WTC11 (cell line): ENCODE data around the gene SRPX. TPM values are rescaled to one million over a fixed set of nuclear protein-coding genes. Genes with fewer than 3 reads are reported as not detected.

Experiments
- ATAC-seq: fragments of 200-7000 bp; cut with Tn5 transposase; 2 replicates; pipeline ENCODE4 v1.10.0; 2021; ENCODE audit warnings: mild to moderate bottlenecking, moderate library complexity
- CTCF ChIA-PET: fragments of 300-600 bp; sonication (Branson Sonifier 250); formaldehyde crosslinking; loops from one replicate; lab custom pipeline; 2021; ENCODE audit warnings: antibody characterized with exemption; lab: Charles Lee
- POLR2A ChIA-PET: fragments of 350-600 bp; sonication (Branson Sonifier 250); formaldehyde crosslinking; loops from one replicate; lab custom pipeline; 2021; ENCODE audit warnings: antibody characterized with exemption; lab: Charles Lee
- DNase-seq: peaks from one replicate; pipeline ENCODE4 v3.0.0; 2021; ENCODE audit warnings: low spot score
- H3K27ac Mint-ChIP-seq: 2 replicates; pipeline ENCODE4 v1.8.0; 2021; ENCODE audit warnings: mixed read lengths
- H3K27me3 Mint-ChIP-seq: 2 replicates; pipeline ENCODE4 v1.8.0; 2021; ENCODE audit warnings: low read depth, mild to moderate bottlenecking, moderate library complexity, mixed read lengths
- H3K36me3 Mint-ChIP-seq: 2 replicates; pipeline ENCODE4 v1.8.0; 2021; ENCODE audit warnings: mixed read lengths
- H3K4me1 Mint-ChIP-seq: 2 replicates; pipeline ENCODE4 v1.8.0; 2022; ENCODE audit warnings: mixed read lengths
- H3K4me3 Mint-ChIP-seq: 2 replicates; pipeline ENCODE4 v1.8.0; 2021; ENCODE audit warnings: mild to moderate bottlenecking, moderate library complexity, mixed read lengths
- H3K9me3 Mint-ChIP-seq: 2 replicates; pipeline ENCODE4 v1.8.0; 2021; ENCODE audit warnings: mixed read lengths
- CDX4 ChIP-seq: fragments of 250-450 bp; sonication (Bioruptor Pico); IDR thresholded peaks from 2 replicates; pipeline ENCODE4 v1.9.0; 2021; ENCODE audit warnings: moderate library complexity, mild to moderate bottlenecking, inconsistent platforms, borderline replicate concordance
- CREB1 ChIP-seq: sonication (generic); formaldehyde crosslinking; IDR thresholded peaks from 2 replicates; pipeline ENCODE4 v1.8.0; 2023; ENCODE audit warnings: mild to moderate bottlenecking, missing genetic modification reagents
- E2F4 ChIP-seq: sonication (generic); formaldehyde crosslinking; IDR thresholded peaks from 2 replicates; pipeline ENCODE4 v1.8.1; 2022; ENCODE audit warnings: low read depth, mild to moderate bottlenecking, moderate library complexity, missing genetic modification reagents, borderline replicate concordance
- FOXJ3 ChIP-seq: sonication (generic); formaldehyde crosslinking; IDR thresholded peaks from 2 replicates; pipeline ENCODE4 v1.9.0; 2021; ENCODE audit warnings: missing genetic modification reagents, mild to moderate bottlenecking, borderline replicate concordance
- GTF2I ChIP-seq: fragments of 250-450 bp; sonication (Bioruptor Pico); conservative IDR thresholded peaks from 2 replicates; pipeline ENCODE4 v1.4.0; 2021; ENCODE audit warnings: mild to moderate bottlenecking
- IRF1 ChIP-seq: sonication (generic); formaldehyde crosslinking; IDR thresholded peaks from 2 replicates; pipeline ENCODE4 v1.8.0; 2023; ENCODE audit warnings: missing genetic modification reagents
- IRF2 ChIP-seq: sonication (generic); formaldehyde crosslinking; IDR thresholded peaks from 2 replicates; pipeline ENCODE4 v1.8.0; 2022; ENCODE audit warnings: low read depth, missing genetic modification reagents, borderline replicate concordance
- MAX ChIP-seq: sonication (generic); formaldehyde crosslinking; IDR thresholded peaks from 2 replicates; pipeline ENCODE4 v1.8.0; 2022; ENCODE audit warnings: mild to moderate bottlenecking, missing genetic modification reagents
- MXD4 ChIP-seq: fragments of 250-450 bp; sonication (Bioruptor Pico); IDR thresholded peaks from 2 replicates; pipeline ENCODE4 v1.8.0; 2021; ENCODE audit warnings: mild to moderate bottlenecking, moderate library complexity, borderline replicate concordance
- NFE2L1 ChIP-seq: sonication (generic); formaldehyde crosslinking; IDR thresholded peaks from 2 replicates; pipeline ENCODE4 v1.8.1; 2023; ENCODE audit warnings: missing genetic modification reagents
- NR2C2 ChIP-seq: sonication (generic); formaldehyde crosslinking; IDR thresholded peaks from 2 replicates; pipeline ENCODE4 v1.8.0; 2022; ENCODE audit warnings: mild to moderate bottlenecking, missing genetic modification reagents
- PREB ChIP-seq: sonication (generic); formaldehyde crosslinking; IDR thresholded peaks from 2 replicates; pipeline ENCODE4 v1.8.1; 2022; ENCODE audit warnings: mild to moderate bottlenecking, missing genetic modification reagents, moderate library complexity, borderline replicate concordance
- SP1 ChIP-seq: sonication (generic); formaldehyde crosslinking; conservative IDR thresholded peaks from 2 replicates; pipeline ENCODE4 v1.8.1; 2022; ENCODE audit warnings: missing genetic modification reagents
- TEAD1 ChIP-seq: sonication (generic); formaldehyde crosslinking; IDR thresholded peaks from 2 replicates; pipeline ENCODE4 v1.8.0; 2022; ENCODE audit warnings: mild to moderate bottlenecking, missing genetic modification reagents
- ZNF232 ChIP-seq: sonication (generic); formaldehyde crosslinking; IDR thresholded peaks from 2 replicates; pipeline ENCODE4 v1.8.0; 2022; ENCODE audit warnings: mild to moderate bottlenecking, missing genetic modification reagents
- ZNF425 ChIP-seq: fragments of 250-450 bp; sonication (Bioruptor Pico); conservative IDR thresholded peaks from 2 replicates; pipeline ENCODE4 v1.9.0; 2021; ENCODE audit warnings: mild to moderate bottlenecking
- ZNF532 ChIP-seq: fragments of 250-450 bp; sonication (Bioruptor Pico); IDR thresholded peaks from 2 replicates; pipeline ENCODE4 v1.9.0; 2021; ENCODE audit warnings: mild to moderate bottlenecking, borderline replicate concordance
- total RNA-seq: library from RNA; stranded (reverse); gene quantifications from 3 replicates; pipeline ENCODE4 v1.2.3, GENCODE V29; 2021

The SRPX gene
- total RNA-seq, 1 experiment from 2014 or later: 7.7 TPM

GRCh38 chrX:38138157-38138891 lies 82.3 kb downstream of the SRPX start:
- H3K4me1 Mint-ChIP-seq: peaks cover 14% of the 10 kb centered on the region
- no peak for DNase-seq
- no peaks in the 10 kb centered on the region for H3K9me3 Mint-ChIP-seq
- no peak; the same call in 1 of the 2 replicates for ATAC-seq
- POLR2A ChIA-PET: no interaction called here
- no peak overlapping the region for H3K27ac Mint-ChIP-seq
- H3K4me3 Mint-ChIP-seq: no peak overlapping the region
- CTCF ChIA-PET: no interaction called here
- H3K36me3 Mint-ChIP-seq: no peaks in the 10 kb centered on the region
- TF ChIP-seq CDX4: no peak
- TF ChIP-seq NFE2L1 (CRISPR knock-in tag): no peak
- TF ChIP-seq ZNF532 (CRISPR knock-in tag): no peak
- no peak for TF ChIP-seq PREB (CRISPR knock-in tag)
- TF ChIP-seq TEAD1 (CRISPR knock-in tag): no peak
- TF ChIP-seq ZNF232 (CRISPR knock-in tag): no peak
- no peak for TF ChIP-seq ZNF425 (CRISPR knock-in tag)
- TF ChIP-seq IRF1 (CRISPR knock-in tag): no peak
- TF ChIP-seq E2F4: no peak
- no peak for TF ChIP-seq IRF2 (CRISPR knock-in tag)
- no peak for TF ChIP-seq MAX (CRISPR knock-in tag)
- TF ChIP-seq MXD4 (CRISPR knock-in tag): no peak
- H3K27me3 Mint-ChIP-seq: no peaks in the 10 kb centered on the region

GRCh38 chrX:38129366-38129765 lies 91.3 kb downstream of the SRPX start:
- CTCF ChIA-PET: no interaction called here
- Mint-ChIP-seq H3K4me1 (no peaks in the 10 kb centered on the region), H3K9me3 (no peaks in the 10 kb centered on the region), H3K27ac (no peak overlapping the region), H3K27me3 (no peaks in the 10 kb centered on the region), H3K4me3 (no peak overlapping the region), H3K36me3 (no peaks in the 10 kb centered on the region)
- POLR2A ChIA-PET: no interaction called here
- ATAC-seq (no peak), DNase-seq (no peak)
- TF ChIP-seq SP1: no peak
- TF ChIP-seq PREB (CRISPR knock-in tag): no peak
- TF ChIP-seq CREB1 (CRISPR knock-in tag): no peak
- TF ChIP-seq ZNF425 (CRISPR knock-in tag): no peak
- no peak for TF ChIP-seq NR2C2
- no peak for TF ChIP-seq NFE2L1 (CRISPR knock-in tag)
- no peak for TF ChIP-seq FOXJ3 (CRISPR knock-in tag)
- TF ChIP-seq GTF2I (CRISPR knock-in tag): no peak
